SH-SY5Y (cell line): ENCODE results near the gene CAMKMT.

Experiments used
- GATA2 ChIP-seq: IDR thresholded peaks from 2 replicates; pipeline ENCODE4 v1.6.1; 2011; ENCODE audit warnings: mild to moderate bottlenecking, low read depth, low read length
- GATA3 ChIP-seq: IDR thresholded peaks from 2 replicates; pipeline ENCODE4 v1.6.1; 2011; ENCODE audit warnings: low read depth, mild to moderate bottlenecking, low read length, moderate library complexity

GRCh38 chr2:44532031-44532430 is 170.3 kb downstream of the CAMKMT start:
- TF ChIP-seq GATA3 = no peak
- TF ChIP-seq GATA2 = no peak
